ENCODE data around the gene HNRNPUL1.
"Not testable (repeated sequence)": the region's sequence is repeated elsewhere in the genome, so short reads cannot be mapped to it uniquely, and the experiment has no call there.

The HNRNPUL1 gene

DNA sequence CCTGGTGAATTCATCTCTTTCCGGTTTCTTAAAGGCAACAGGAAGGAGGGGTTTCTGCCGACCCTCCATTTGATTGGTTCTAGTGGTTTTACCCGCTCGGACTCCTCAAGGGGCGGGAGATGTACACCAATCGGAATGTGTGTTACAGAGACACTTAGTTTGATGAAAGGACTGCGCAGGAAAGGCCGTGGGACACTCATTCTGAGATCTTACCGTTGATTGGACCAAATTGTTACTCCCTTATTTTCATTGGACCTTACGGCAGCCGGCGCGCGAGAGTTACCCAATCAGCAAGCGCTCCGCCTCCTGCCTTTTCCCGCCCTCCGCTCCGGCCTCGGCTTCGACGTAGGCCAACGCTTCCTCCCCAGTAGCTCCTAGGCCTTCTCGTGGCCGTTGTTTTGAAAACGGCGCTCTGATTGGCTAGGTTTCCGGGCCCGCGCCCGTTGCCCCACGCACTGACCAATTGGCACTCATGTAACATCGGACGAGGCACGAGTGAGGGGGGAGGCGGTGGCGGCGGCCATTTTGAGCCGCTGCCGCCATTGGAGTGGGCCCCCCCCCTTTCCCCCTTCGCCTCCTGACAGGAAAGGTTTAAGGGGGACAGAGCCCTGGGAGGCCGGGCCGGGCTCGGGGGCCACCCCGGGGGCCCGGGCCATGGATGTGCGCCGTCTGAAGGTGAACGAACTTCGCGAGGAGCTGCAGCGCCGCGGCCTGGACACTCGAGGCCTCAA lies at the start of gene HNRNPUL1:
HNRNPUL1 (plus strand) TSS at position 523 of the 731 bp plus-strand sequence; CDS start at position 655, 132 bp downstream.
- DNase-seq = peak; percentile 97

DNA sequence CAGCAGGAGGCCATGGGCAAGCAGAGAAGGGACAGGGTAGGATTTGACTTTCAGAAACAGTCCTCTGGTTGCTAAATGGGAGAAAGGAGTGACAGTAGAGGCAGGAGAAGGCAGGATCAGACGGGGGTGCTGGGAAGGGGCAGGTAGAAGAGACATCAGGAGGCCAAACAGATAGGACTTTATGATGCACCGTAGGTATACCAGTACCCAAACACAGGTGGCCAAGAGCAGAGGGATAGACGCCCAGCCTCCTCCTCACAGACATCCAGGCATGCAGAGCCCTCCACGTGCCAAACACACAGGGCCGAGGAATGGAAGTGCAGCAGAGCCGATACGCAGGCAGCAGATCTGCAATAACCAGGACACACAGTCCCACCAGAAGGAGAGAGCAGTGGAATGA lies 46.4 kb upstream of the HNRNPUL1 start:
- no peak for DNase-seq

DNA sequence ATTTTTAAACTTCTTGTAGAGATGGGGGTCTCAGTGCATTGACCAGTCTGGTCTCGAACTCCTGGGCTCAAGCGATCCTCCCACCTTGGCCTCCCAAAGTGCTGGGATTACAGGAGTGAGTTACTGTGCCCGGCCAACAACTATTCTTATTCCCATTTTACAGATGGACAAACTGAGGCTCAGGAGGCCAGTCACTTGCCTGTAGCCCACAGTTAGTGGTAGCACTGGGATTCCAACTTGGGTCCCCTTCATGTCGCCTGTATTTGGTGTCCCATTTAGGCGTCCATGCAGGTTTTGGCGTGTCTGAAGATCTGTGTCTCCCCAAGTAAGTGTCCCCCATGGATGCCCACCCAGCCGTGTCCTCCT lies 45.9 kb upstream of the HNRNPUL1 start:
- no peak for DNase-seq

DNA sequence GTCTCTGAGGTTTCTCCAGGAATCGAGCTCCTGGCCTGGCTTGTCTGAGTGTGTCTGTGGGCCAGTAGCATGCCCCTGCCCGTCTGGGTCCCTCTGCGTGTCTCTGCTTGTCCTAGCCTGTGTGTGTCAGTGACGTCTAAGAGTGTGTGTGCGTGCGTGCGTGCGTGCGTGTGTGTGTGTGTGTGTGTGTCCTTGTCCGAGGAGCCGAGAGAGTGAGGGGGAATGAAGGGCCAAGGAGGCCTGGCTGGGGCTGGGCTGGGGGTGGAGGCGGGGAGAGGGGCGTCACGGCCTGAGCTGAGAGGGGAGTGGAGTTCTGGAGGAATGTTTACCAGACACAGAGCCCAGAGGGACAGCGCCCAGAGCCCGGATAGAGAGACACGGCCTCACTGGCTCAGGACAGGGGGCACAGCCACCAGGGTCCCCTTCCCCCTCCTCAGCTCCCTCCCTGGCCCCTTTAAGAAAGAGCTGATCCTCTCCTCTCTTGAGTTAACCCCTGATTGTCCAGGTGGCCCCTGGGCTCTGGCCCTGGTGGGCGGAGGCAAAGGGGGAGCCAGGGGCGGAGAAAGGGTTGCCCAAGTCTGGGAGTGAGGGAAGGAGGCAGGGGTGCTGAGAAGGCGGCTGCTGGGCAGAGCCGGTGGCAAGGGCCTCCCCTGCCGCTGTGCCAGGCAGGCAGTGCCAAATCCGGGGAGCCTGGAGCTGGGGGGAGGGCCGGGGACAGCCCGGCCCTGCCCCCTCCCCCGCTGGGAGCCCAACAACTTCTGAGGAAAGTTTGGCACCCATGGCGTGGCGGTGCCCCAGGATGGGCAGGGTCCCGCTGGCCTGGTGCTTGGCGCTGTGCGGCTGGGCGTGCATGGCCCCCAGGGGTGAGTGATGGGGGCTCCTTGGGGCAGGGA lies 45.3 kb upstream of the HNRNPUL1 start, which contains the start of gene AXL:
AXL (plus strand) TSS at position 609 of the 893 bp plus-strand sequence; CDS start at position 779, 170 bp downstream.
- DNase-seq = no peak

DNA sequence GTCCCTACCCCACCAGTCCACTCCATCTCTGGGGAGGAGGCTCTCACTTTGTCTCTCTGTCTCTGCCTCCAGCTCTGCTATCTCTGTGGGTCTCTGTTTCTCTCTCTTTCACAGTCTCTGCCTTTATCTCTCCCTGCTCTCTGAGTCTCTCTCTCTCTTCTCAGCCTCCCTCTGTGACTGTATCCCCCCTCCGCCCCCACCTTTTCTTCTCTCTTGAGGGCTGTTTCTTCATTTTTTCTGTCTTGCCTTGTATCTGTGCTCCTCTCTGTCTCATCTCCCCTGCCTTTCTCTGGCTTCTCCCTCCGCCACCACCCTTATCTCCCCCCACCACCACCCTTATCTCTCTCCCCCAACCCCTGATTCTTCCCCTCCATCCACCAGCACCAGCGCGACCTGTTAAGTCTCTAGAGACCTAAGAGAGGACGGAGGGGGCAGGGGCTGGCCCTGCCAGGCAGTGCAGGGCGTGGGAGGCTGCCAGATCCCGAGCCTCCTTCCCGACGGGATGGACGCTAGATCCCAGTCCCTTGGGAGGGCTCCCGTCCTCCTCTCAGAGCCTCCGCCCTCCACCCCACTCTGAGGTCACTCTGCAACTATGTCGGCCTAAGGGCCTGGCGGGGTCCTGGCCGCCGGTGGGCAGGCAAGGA lies 44.1 kb upstream of the HNRNPUL1 start:
- DNase-seq = no peak

DNA sequence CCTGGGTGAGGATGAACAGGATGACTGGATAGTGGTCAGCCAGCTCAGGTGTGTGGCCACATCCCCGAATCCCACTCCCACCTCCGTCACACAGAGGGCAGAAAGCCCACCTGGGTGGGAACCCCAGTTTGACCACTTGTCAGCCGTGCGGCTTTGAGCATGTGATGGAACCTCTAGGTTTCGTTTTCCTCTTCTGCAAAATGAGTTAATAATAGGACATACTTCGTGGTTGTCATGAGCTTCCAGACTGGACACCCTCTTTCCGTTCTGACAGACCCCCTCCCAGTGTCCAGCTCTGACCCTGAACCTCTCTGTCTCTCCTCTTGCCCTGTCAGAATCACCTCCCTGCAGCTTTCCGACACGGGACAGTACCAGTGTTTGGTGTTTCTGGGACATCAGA lies 43.4 kb upstream of the HNRNPUL1 start:
- DNase-seq = no peak

DNA sequence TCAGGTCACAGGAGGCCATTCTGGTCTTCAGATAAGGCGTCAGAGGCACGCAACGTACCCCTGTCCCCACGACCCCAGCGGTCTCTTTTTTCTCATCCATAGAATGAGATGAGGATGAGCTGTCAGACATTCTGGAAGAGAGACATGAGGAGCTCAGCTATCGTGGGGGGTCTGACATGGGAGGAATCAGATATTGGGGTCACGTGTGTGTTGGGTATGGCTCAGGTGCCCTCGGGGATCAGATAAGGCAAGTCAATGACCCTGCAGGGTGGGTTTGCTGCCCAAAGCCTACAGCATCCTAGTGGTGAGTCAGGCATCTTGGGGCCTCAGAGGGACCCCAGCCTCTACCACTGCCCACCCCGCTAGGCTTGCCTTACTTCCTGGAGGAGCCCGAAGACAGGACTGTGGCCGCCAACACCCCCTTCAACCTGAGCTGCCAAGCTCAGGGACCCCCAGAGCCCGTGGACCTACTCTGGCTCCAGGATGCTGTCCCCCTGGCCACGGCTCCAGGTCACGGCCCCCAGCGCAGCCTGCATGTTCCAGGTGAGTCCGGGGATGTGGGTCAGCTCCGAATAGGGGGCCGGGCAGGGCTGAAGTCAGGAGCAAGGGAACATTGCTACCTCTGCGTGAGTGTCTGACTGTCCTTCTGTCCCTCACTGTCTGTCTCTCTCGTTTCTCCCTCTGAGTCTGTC lies 42.5 kb upstream of the HNRNPUL1 start:
- no peak for DNase-seq

DNA sequence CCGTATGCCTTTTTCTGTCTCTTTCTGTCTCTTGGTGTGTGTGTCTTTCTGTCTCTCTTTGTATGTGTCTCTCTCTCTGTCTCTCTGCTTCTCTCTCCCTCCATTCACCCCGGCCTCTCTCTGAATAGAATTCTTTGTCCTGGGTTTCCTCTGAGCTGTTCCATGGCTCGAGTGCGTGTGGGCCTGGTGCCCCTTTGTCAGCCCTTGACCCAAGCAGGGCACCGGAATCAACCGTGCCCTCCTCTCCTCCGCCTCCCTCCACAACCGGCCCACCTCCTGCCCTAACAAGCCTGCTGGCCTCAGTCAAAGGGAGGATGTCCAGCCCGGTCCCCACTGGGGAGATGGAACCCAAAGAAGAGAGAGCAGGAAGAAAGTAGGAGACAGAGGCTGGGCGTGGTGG lies 41.9 kb upstream of the HNRNPUL1 start:
- DNase-seq = no peak

DNA sequence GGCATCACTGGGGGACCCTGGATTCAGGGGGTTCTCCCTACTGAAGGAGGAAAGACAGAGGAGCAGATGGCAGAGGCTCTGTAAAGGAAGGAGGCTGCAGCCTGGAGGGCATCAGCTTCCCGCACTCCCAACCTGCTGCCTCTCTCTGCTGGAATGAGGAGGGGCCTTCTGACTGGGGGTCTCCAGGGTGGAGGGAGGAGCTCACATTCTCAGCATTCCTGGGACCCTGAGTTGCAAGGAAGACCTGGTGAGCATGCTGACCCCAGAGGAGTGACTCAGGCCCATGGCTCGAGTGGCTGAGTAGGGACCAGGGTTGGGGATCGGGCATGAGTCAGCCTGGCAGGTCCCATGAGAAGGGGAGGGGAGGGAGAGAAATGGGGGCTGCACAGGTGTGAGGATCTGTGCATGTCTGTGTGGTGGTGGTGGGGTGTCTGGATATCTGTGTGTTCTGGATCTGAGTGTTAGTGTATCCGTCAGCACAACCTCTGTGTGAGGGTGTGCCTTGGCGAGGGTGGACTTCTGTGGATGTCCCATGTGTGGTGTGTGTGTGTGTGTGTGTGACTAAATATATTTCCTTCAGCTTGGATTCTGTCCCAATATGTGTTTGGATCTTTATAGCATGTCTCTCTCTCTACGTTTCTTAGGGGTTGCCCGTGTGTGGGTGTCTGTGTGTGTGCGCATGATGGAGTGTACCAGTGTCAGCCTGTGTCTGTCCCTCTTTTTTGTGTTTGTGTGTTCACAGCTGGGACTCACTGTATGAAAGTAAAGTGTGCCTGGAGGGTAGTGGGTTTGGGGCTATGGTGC lies 40.5 kb upstream of the HNRNPUL1 start:
- no peak for DNase-seq

DNA sequence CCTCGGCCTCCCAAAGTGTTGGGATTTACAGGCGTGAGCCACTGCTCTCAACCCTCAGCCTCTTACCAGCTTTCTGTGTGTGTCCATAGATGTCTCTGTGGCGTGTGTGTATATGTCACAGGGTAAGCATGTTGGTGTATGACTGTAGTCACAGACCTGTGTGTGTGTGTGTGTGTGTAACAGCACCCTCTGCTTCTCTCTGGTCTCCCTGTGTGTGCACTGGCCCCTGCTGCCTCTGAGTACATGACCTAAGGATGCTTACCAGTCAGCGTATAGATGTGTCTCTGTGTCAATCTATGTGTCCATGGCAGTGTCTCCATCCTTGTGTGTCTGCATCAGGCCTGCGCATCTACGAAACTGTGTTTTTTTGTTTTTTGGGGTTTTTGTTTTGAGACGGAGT lies 39.5 kb upstream of the HNRNPUL1 start:
- no peak for DNase-seq

DNA sequence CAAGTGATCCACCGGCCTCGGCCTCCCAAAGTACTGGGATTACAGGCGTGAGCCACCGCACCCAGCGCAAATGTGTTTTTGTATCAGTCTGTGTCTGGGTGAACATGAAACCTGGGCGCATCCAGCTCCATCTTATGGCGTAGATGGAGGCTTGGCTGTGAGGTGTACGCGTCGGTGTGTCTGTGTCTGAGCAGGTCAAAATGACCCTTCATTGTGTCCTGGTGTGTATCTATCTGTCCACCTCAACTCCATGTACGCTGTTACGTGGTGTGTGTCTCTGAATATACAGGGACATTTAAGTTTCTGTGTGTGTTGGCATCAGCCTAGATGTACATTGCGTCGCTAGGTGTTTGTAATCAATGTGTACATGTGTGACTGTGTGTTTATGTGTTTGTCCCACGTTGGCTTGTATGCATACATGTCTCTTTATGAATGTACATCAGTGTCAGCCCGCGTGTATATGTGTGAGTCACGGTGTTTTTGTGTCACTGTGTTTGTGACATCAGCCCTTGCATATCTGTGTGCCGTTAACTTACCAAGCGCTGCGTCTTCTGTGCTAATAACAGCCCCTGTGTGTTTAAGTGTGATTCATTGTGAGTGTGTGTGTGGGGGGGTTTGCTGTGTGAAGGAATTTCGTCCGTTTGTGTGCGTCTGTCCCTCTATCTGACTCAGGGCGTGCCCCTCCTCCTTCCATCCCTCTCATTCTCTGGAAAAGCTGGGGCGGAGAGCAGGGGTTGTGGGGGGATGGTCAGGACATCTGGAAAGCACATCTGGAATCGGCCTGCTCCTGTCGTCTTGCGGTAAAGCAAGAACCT lies 38.7 kb upstream of the HNRNPUL1 start:
- DNase-seq = no peak

DNA sequence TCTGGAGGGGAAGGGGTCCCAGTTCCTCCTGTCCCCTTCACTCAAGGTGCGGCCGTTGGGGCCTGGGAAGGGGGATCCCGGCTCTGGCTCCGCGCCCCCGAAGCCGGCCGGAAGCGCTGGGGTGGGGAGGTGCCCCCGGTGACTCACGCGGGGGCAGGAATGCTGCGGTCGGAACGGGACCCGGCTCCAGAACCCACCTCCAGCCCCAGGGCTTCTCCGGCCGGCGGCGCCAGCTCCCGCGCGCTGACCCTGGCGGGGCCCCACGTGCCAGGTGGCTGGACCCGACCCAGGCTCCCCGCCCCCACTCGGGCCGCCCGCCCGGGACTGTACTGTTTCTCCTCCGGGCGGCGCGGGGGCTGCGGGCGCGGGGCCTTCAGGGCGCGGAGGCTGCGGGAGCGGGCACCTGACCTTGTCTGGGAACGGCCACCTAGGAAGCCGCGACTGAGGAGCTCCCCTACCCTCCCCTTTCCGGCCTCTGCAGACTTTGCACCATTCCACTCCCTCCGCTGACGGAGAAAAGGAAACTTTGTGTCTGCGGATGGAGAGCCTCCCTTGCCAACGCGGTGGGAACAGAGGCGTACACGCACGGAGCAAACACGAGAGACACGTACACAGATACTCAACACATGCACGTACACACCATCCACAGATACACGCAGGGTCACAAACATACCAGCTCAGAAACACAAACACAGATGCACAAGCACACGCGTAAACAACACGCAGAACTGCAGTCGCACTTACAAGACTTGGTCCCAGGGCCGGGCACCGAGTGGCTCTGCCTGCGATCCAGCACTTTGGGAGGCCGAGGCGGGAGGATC lies 37.9 kb upstream of the HNRNPUL1 start:
- DNase-seq = no peak

DNA sequence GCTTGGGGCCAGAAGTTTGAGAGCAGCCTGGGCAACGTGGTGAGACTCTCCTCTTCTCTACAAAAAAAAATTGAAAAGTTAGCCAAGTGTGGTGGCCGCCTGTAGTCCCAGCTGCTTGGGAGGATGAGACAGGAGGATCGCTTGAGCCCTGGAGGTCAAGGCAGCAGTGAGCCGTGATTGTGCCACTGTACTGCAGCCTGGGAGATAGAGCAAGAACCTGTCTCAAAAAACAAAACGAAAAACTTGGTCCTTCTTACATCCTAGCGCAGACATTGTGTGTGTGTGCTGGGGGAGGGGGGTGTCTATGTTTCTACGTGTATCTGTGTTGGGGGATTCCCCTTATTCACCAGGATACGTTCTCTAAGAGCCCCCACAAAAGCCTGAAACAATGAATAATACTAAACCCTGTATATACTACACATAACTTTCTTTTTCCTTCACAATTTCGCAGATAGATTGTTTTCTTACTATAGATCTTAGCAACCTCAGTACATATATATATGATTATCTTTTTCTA lies 37.2 kb upstream of the HNRNPUL1 start:
- DNase-seq = no peak

DNA sequence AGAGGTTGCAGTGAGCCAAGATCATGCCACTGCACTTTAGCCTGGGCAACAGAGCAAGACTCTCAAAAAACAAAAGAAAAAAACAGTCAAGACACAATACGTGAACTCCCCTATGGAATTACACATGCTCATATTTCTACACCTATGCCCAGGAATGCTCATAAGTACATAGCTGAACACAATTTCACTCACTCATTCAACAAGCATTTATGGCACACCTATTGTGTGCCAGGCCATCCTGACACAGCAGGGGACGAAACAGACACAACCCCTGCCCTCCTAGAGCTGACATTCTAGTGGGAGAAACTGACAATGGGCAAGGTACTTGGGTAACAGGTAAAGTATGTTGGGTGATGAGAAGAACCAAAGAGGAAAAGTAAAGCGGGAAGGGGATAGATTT lies 35.7 kb upstream of the HNRNPUL1 start:
- DNase-seq = no peak

DNA sequence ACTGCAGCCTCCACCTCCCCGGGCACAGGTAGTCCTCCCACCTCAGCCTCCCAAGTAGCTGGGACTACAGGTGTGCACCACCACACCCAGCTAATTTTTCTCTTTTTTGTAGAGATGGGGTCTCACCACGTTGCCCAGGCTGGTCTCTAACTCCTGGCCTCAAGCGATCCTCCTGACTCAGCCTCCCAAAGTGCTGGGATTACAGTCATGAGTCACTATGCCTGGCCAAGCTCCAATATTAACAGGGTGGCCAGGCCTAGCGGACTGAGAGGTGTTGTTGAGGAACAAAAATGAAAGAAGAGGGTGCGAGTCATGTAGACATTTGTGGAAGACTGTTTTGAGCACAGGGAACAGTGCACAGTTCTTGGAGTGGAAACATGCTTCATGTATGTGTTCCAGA lies 34.8 kb upstream of the HNRNPUL1 start:
- DNase-seq = not testable (repeated sequence)

DNA sequence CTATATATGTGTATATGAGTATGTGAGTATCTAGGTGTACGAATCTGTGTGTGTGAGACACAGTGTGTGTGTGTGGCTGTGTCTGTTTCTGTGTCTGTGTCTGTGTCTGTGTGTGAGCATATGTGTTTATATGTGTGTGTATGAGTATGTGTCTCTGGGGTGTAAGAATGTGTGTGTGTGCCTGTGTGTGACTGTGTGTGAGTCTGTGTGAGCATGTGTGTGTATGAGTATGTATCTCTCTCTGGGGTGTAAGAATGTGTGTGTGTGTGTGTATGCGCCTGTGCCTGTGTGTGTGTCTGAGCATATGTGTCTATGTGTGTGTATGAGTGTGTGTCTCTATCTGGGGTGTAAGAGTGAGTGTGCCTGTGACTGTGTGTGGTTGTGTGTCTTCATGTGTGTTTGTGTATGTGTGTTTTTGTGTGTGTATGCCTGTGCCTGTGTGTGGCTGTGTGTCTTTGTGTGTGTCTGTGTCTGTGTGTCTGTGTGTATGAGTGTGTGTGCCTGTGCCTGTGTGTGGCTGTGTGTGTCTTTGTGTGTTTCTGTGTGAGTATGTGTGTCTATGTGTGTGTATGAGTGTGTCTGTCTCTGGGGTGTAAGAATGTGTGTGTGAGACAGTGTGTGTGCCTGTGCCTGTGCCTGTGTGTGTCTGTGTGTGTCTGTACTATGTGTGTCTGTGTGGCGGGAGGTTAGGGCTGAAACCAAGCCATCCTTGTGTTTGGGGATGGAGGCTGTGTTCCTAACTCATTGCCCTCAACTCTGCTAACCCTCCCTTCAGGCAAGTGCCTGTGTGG lies 33.9 kb upstream of the HNRNPUL1 start:
- DNase-seq = no peak

DNA sequence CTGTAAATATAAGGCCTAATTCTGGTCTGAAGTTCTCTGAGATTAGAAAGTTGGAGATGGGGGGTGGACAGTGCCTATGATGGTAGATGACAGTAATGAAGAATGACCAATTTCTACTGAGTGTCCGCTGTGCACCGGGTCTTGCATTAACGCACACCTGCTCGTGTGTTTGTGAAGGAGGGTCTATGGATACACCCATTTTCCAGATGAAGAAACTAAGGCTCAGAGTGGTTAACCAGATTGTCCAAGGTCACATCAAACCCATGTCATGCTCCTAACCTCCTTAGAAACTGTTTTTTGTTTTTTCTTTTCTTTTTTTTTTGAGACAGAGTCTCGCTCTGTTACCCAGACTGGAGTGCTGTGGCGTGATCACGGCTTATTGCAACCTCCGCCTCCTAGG lies 31.5 kb upstream of the HNRNPUL1 start:
- no peak for DNase-seq

DNA sequence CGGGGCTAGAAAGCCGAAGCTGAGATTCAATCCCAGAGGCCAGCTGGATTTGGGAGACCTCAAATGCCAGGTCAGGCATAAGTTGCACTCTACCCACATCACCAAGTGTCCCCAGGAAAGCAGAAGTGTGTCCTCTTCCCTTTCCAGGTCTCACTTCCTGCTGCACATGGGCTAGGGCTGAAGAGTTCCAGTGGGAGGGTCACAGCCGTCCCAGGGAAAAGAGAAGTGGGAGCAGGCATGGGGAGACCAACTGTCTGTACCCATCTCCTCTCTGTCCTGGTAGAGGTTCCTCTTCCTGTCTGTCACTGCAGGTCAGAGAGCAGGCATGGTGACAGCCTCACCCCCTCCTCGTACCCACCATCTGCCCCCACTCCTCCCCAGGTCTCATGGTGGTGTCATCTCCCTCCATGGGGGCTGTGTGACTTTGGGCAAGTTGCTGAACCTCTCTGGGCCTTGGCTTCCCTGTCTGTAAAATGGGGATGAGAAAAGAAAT lies 30.4 kb upstream of the HNRNPUL1 start:
- no peak for DNase-seq

Data from SIG-M5 (cell line).